ENCODE measurements around the gene ASPN.

The ASPN gene

GRCh38 chr9:92446536-92446935 is 35.8 kb downstream of the ASPN start:
- no peak for DNase-seq (ENCODE audit: low spot score)
- in situ Hi-C loops (cut with MboI; ENCODE audit: low sequenced_read_pairs, unreplicated experiment), result loop anchor here (25.0 kb wide), 1 partner anchor 309 kb away; no protein-coding TSS in a partner anchor
- no peak for TF ChIP-seq CTCF (IDR thresholded peaks at IDR 0.05; ENCODE audit: borderline replicate concordance, control extremely low read depth, extremely low read depth, insufficient read depth, missing control alignments)

- no peak for TF ChIP-seq CTCF (IDR thresholded peaks at IDR 0.05; ENCODE audit: borderline replicate concordance, control extremely low read depth, extremely low read depth, insufficient read depth, missing control alignments)
- in situ Hi-C loops (cut with MboI; ENCODE audit: low sequenced_read_pairs, unreplicated experiment), result loop anchor here (25.0 kb wide), 1 partner anchor 308 kb away; no protein-coding TSS in a partner anchor
- no peak for DNase-seq (ENCODE audit: low spot score)
Measured at GRCh38 chr9:92444841-92445240, 37.5 kb downstream of the ASPN start.

- in situ Hi-C loops (cut with MboI; ENCODE audit: low sequenced_read_pairs, unreplicated experiment), result loop anchor here (25.0 kb wide), 1 partner anchor 303 kb away; no protein-coding TSS in a partner anchor
- no peak for TF ChIP-seq CTCF (IDR thresholded peaks at IDR 0.05; ENCODE audit: borderline replicate concordance, control extremely low read depth, extremely low read depth, insufficient read depth, missing control alignments)
- peak; percentile 16 for DNase-seq (ENCODE audit: low spot score)
Measured at GRCh38 chr9:92440751-92441046, 41.6 kb downstream of the ASPN start.

- in situ Hi-C loops (cut with MboI; ENCODE audit: low sequenced_read_pairs, unreplicated experiment), result loop anchor here (25.0 kb wide), 1 partner anchor 303 kb away; no protein-coding TSS in a partner anchor
- DNase-seq (ENCODE audit: low spot score), result no peak
- no peak for TF ChIP-seq CTCF (IDR thresholded peaks at IDR 0.05; ENCODE audit: borderline replicate concordance, control extremely low read depth, extremely low read depth, insufficient read depth, missing control alignments)
Measured at GRCh38 chr9:92439921-92440750, 42.2 kb downstream of the ASPN start.

GRCh38 chr9:92438900-92439526 is 43.3 kb downstream of the ASPN start:
- no peak for TF ChIP-seq CTCF (IDR thresholded peaks at IDR 0.05; ENCODE audit: borderline replicate concordance, control extremely low read depth, extremely low read depth, insufficient read depth, missing control alignments)
- in situ Hi-C loops (cut with MboI; ENCODE audit: low sequenced_read_pairs, unreplicated experiment), result loop anchor here (25.0 kb wide), 1 partner anchor 302 kb away; no protein-coding TSS in a partner anchor
- no peak for DNase-seq (ENCODE audit: low spot score)

- no peak for TF ChIP-seq CTCF (IDR thresholded peaks at IDR 0.05; ENCODE audit: borderline replicate concordance, control extremely low read depth, extremely low read depth, insufficient read depth, missing control alignments)
- no peak for DNase-seq (ENCODE audit: low spot score)
- in situ Hi-C loops (cut with MboI; ENCODE audit: low sequenced_read_pairs, unreplicated experiment), result loop anchor here (25.0 kb wide), 1 partner anchor 298 kb away; no protein-coding TSS in a partner anchor
Measured at GRCh38 chr9:92435263-92435662, 47.0 kb downstream of the ASPN start.

Measured in GM13976 (cell line).